Effector CD8-positive, alpha-beta T cell (primary cell): Measurements from ENCODE around the gene KCNJ9.
"Not testable (repeated sequence)": the region's sequence is repeated elsewhere in the genome, so short reads cannot be mapped to it uniquely, and the experiment has no call there.

Experiments used
- DNase-seq: peaks from one replicate; lab custom pipeline; 2025; lab: John Stamatoyannopoulos, UW
- total RNA-seq, 4 experiments: gene quantifications; one replicate each; lab custom pipeline; 2026; lab: John Stamatoyannopoulos, UW

Gene KCNJ9
- 0 to 0.72 (median 0) reads per million in 4 experiments for total RNA-seq

DNA sequence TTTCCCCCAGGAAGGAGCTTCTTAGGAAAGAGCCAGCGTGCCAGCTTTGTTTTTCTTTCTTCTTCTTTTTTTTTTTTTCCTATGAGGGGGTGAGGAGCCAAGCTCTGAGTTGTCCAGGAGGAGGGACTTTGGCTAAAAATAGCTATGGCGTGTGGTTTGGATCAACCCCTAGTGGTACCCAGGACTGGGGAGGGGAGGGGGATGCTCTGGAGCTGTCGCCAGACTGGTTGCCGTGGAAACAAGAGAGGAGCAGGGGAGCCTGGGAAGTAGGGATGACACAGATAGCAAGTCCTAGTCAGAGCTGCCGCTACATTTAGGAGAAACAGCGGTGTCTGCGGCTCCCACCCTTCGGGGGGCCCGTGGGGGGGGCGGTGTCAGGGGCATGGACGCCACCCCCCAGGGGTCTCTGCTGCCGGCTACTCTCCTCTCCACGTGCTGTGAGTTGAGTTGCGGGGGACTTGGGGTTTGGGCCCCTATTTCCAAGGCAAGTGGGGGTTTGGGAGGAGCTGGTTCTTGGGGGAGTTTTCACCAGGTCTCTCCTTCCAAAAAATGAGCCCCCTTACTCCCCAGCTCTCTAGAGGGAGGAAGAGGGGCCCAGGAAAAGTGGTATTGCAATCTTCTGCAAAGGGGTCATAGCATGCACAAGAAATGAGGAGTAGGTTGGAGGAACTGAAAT, at the start of gene KCNJ9:
Gene KCNJ9, plus strand, starts transcription at position 278 of the 676 bp plus-strand sequence. CDS start 2,493 bp downstream, outside the sequence.
- no peak for DNase-seq

DNA sequence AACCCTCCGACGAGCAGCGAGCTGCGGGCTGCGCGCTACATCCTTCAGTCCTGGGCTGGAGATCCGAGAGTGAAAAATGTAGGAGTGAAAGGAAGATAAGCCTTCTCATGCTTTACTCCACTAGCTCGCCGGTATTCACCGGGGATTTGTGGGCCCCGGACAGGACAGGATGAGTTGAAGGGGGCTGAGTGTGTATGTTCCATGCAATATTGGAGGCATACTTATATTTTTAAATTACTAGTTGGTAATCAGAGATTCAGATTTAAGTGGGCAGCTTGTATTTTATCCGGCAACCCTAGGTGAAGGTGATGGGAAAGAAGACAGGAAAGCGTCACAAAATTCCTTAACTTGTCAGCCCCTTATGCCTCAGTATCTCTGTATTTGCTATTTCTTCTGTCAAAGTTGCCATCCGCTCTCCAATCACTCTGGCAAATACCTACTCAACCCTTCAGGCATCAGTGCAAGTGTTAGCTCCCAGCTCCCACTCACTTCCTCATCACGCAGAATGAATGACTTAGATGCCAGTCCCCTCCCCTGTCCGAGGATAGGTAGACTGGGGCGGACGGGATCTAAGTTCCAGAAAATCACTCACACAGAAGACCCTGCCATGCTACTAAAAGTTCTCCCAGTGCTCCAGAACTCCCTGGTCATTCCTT, 49.0 kb upstream of the KCNJ9 start:
- no peak for DNase-seq

DNA sequence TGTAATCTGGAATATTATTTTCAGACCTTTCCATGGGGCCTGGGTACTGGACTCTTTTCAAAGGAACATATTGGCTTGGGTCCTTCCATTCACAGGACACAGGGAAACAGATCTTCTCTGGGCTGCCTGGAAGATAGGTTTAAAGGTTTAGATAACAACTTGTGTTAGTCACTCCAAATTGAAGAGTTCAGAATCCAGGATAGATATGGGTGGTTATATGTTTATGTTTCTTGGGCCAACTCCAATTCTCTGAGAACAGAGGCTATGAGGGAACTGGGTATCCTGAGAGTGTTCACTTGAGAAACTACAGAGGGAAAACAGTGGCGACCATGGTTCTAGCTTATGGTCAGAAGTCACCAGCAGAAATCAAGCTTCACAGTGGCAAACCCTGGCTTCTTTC, 40.9 kb upstream of the KCNJ9 start:
- DNase-seq: no peak

DNA sequence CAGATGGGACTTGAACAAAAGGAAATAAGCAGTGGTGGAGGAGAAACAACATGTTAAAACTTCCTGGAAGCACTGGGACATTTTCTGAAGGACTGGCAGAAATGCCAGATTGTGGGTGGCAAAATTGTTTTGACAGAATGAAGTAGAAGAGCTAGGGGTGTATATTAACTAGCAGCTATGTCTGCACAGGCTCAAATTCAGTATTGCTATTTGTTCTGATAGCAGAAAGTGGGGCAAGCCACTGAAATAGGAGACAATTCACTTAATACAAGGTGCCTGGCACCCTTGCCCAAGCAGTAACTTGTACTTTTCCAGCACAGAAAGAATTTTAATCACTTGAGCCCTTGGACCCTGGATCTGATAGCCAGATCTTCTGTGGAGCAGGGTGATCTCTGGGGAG, 37.8 kb upstream of the KCNJ9 start:
- DNase-seq: no peak

DNA sequence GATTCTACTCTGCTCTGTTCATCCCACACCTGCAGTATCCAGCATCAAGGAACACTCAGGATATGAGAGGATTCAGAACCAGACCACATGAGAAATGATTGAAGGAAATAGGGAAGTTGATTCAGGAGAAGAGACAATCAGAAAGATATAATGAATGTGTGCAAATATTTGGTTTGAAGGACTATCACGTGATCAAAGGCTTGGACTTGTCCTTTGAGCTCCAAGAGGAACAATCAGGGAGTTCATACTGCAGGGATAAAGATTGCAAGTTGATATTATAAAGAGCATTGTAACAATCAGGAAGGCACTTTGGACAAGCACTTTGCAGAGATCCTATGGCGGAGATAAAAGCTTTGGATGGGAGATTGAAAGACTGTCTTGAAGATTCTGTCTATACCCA, 35.7 kb upstream of the KCNJ9 start:
- DNase-seq: no peak

DNA sequence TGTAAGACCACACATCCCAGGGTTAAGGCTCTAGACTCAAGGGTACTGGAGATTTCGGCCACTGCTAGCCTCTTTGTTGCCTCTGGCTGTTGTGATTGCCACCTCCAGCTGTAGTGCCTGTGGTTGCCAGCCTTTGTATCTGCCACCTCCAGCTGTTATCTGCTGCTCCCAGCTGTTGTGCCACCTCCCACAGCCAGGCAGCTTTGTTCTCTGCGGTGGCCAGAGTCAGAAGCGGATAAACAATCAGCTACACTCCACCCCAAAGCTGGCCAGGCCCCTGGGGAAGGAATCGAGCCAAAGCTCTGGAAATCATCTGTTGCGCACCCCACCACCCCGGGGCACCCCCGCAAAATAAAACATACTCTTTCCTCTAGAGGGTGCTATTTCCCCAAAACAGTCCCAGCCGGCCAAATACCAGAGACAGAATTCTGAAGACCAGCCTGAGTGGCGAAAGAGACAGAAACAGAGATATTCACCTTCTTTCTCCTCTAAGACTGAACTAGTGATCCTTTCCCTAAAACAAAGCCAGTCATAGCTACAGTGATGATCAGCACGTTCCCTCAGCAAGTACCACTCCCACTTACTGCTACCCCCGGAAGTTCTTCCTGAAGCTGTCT, 34.7 kb upstream of the KCNJ9 start:
- peak; percentile 20 for DNase-seq

DNA sequence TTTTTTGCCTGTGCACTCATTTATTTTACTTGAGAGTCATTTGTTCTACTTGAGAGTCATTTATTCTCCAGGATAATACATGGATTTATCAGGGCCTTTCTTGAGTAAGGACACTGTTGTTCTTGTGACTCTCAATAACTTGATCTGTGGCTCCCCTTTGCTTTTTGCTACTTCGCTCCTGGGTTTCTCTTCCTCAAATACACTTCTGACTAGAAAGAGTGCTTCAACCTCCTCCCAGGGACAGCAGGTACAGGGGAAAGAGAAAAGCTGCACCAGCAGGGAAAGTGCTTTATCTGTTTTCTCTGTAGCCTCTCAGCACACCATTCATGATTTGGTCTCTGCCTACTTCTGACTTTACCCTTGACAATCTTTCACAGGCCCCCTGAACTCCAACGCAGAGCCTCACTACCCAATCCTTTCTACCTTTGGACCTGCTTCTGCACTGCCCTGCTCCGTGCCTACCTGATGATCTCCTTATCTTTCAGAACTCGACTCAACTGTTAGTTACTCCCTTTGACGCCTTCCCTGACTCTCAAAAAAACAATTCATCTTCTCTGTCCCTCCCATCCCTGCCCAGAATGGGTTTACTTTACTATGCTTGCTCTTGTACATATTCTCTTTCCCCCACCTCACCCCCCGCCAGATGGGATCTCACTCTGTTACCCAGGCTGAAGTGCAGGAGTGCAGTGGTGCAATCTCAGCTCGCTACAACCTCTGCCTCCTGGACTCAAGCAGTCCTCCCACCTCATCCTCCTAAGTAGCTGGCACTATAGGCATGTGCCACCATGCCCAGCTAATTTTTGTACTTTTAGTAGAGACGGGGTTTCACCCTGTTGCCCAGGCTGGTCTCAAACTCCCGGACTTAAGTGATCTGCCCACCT, 34.0 kb upstream of the KCNJ9 start:
- DNase-seq: no peak

DNA sequence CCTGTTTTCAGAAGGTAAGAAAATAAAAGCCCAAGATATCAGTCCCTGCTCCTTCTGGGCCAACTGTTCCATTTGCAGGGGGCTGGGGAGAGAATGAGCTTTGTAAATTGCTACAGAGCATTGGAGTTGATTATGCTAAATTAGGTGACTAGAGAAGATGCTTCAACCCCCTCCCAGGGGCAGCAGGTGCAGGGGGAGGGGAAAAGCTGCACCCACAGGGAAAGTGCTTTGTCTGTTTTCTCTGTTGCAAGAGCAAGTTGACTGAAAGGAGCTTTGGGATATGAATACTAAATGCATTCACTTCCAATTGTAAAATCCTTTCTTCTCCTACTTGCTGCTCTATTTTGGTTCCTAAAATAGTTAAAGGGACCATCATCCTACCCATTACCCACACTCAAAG, 33.0 kb upstream of the KCNJ9 start:
- no peak for DNase-seq

DNA sequence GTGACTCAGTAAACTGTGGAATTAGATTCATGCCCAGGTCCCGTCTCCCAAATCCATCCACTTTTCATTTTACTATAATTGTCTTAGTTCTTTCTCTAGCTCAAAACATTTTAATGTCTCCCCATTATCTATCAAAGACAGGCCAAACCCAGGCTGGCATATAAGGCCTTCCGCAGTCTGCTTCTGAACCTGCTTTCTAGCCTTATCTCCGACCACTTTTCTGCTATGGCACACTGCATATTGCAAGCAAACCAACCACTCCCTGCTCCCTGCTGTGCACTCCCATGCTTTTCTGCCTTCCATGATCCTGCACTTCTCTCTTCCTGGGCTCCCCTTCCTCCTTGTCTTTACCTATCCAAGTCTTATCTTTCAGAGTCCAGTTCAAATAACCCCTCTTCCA, 32.2 kb upstream of the KCNJ9 start:
- no peak for DNase-seq

DNA sequence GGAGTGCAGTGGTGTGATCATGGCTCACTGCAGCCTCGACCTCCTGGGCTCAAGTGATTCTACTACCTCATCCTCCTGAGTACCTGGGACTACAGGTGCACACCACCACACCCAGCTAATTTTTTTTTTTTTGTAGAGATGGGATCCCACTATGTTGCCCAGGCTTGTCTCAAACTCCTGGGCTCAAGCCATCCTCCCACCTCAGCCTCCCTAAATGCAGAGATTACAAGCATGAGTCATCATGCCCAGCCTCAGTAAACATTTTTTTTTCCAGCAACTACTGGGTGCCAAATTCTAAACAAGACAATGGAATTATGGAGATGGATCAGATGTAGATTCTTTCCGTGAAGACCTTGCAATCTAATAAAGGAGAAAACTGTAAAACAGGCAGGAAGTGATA, 31.2 kb upstream of the KCNJ9 start:
- not testable (repeated sequence) for DNase-seq

DNA sequence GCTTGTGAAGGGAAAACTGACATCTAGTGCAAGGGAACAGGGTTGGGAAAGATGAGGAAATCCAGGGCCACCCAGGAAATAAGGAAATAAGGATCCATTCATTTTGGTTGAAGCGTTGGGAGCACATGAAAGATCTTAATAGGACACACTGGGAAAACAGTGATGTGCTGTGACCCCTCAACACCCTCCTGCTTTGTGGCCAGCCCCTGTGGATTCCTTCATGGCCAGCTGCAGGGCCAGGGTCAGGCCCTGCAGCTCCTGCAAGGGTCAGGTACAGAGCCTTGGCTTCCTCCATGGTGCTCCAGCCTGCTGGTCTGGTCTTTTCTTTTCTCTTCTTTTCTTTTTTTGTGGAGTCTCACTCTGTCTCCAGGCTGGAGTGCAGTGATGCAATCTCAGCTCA, 30.7 kb upstream of the KCNJ9 start:
- DNase-seq: no peak

DNA sequence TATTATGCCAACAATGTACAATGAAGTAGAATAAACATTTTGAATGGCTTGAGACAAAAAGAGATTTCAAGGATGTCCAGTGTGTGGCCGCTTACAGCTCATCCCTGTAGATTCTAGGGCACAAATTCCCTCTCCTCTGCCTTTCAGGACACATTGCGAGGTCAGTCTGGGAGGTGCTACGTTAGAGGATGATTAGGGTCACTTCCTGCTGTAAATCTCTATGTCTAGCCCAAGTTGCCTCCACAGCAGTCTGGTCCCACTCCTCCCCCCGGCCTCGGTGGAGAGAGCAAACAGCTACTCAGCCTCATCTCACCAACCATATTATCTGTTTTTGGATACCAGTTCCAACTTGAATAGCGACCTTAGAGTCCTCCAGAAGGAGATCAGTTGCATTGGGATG, 28.4 kb upstream of the KCNJ9 start:
- no peak for DNase-seq

DNA sequence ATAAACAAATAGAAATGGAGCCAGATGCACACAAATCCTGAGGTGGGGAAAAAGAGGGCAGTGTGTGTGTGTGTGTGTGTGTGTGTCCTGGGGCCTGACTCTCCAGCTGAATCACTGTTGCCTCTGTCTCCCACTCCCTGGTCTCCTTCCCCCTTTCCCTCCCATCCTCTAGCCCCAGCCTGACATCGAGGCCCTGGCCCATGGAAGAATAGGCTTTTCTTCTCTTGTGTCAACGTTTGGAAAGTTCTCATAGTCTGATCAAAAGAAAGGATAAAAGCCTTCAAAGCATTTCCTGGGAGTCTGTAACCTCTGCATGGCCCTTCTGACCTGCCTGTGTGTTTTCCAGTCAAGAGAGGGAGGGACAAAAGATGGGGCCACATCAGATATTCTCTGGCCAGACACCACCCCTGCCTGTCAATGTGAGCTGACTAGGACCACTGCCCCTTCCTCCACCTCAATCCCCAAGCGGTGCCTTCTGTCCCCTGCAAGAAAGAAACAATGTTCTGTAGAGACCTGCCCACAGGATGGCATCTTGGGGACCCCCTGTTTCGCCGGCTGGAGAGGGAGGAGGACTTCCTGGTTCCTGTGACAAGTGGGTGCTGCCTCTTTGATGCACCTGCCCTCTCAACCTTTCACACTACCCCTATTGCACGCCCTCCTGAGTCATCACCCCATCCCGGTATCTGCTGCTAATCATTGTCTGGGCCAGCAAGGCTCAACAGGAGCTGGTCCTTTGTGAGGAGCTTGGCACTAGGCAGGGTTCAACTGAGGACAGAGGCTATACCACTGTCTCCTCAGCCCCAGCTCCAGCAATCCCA, 27.6 kb upstream of the KCNJ9 start:
- no peak for DNase-seq

DNA sequence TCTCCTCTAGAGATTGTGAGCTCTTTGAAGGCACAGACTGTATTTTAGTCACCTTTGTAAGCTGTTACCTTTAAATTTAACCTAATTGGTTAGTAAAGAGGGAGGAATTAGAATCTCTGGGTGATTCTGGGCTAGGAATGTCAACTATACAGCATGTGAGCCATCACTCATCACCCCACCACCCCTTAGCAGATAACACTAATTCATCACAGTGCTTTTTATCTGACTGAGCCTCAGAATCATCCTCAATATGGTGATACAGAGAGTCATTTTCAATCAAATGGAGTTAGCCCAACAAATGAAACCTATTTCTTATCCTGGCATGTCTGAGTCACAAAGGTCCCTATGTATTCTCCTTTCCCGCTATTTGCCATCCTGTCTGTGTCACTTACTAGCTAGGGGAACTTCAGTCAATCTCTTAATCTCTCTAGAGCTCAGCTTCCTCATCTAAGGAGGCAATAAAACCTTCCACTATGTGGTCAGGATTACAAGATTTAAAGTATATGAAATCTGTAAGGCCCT, 24.6 kb upstream of the KCNJ9 start:
- no peak for DNase-seq

DNA sequence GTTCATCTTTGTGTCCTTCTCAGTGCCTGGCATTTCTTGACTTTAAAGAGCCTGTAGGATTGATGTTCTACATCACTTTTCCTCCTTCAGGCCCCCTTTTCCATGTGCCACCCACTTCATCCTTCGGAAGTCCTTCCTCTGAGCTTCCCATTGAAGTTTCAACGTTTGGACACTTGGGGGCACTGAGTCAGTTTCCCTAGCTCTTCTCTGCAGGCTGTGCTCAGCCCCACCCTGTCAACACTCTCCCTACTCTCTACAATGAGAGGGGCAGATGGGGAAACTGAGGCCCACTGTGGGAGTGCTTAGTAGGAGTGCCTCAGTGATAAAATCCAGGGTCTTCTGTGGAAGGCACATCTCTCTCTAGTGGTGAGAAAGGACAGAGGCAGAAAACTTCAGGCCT, 23.3 kb upstream of the KCNJ9 start:
- no peak for DNase-seq

DNA sequence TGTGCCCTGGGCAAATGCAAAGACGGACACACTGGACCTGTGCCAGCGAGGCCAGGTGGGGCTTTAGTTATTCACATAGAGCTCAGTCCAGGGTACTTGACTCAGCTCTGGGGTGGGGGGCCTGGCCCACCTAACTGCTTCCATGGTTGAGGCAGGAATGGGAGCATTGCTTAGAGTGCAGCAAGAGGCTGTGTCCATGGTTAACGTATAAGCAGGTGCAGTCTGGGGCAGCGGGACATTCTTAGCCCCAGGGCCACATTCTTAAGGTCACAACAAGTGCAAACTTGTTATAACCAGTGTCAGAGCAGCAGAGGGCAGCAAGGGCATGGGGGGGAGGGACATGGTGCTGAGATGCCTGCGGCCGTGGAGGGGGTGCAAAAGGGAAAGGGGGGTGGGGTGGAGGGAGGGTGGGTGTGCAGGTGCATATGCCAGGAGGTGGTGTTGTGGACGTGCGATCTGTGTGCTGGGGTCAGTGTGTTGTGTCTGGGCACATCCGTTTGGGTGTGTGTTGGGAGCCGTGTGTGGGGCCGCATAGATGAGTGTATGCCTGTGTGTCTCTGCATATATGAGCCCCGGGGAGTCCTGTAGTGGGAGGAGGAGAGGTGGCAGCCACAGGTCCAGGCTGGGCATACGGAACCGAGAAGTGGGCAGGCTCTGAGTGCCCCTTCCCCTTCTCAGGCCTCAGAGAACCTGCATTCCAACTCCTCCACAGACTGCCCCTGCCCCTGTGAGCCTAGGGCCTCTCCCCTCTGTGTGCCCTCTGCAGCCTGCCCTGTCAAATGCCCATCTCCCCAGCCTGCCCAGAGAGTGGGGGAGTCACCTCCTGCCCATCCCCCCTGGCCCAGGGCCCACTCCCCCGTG, 19.7 kb upstream of the KCNJ9 start:
- DNase-seq: no peak

DNA sequence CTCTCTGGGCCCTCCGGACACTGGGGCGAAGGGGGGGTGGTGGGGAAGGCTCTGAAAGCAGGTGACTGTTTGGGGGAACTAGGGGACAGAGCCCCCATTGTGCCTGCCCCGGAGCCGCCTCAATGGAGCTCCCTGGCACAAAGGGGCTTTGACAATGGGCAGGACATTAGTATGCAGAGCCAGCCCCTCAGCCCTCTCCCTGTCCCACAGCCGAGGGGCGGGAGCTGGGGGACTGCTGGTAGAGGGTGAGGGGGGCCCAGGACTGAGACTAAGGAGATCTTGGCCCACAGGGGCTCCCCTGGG, 19.2 kb upstream of the KCNJ9 start:
- DNase-seq: no peak

DNA sequence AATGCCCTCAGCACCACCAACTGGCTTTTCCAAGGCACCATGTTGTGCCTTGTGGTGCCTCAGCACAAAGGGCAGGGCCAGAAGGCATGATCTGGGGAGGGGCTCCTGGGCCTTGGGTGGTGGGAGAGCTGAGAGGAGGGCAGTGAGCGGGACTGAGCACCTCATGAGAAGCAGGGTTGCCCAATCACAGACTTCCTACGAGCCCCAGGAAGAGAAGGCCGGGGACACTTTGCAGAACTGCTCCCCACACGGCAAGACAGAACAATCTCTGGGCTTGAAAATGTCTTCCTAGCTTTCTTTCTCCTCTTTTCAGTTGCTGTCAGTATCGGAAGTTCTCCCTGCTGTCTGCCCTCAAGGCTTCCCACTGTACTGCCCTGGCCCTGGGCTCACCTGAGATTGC, 18.2 kb upstream of the KCNJ9 start:
- no peak for DNase-seq

DNA sequence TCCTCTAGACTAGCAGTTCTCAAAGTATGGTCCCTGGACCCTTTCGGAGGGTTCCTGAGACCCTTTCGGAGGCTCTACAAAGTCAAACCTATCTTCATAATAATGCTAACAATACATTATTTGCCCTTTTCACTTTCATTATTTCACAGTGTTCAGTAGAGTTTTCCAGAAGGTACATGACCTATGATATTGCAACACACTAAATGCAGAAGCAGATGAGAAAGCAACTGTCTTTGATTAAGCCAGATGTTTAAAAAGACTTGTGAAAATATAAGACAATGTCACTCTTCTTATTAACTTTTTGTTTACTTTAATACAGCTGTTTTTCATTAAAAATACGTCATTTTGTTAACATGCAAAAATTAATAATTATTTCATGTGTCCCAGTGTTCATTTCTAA, 17.2 kb upstream of the KCNJ9 start:
- DNase-seq: no peak

DNA sequence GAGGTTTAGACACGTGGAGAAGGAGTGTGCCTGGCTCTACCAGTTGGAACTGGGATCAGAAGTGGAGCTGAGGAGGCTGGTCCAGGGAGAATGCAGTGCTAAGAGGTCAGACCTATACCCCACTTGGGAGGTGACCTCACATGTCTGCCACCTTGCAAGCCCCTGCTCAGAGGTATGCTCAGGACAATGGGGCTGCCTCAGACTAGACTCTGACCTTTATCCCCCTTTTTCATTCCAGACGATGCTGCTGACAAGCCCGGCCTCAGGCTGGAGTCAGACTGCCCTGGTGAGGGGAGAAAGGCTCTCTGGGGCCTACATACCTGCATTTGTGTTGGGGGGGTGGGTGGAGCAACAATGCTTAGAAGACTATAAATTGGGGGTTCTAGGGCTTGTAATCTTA, 16.6 kb upstream of the KCNJ9 start:
- no peak for DNase-seq
